H4 (cell line): ENCODE results near the gene SPRYD4. TPM values are rescaled to one million over a fixed set of nuclear protein-coding genes. Genes with fewer than 3 reads are reported as not detected.

Source experiments
- DNase-seq: peaks from one replicate; pipeline ENCODE4 v3.0.0-alpha.2; 2015; ENCODE audit warnings: low spot score
- total RNA-seq: library from RNA; depleted of rRNA; stranded (reverse); fragments of >200 nt; shearing (Covaris generic); gene quantifications from 2 replicates; pipeline ENCODE4 v1.2.3, GENCODE V29; 2014; rRNA removed

SPRYD4 gene
- total RNA-seq, 1 experiment from 2014 or later = 1.6 TPM

- no peak for DNase-seq
Observed at GRCh38 chr12:56521209-56521589, 52.8 kb downstream of the SPRYD4 start.

- DNase-seq = peak; percentile 95
Observed at GRCh38 chr12:56521590-56522371, 53.4 kb downstream of the SPRYD4 start, which contains the start of gene RBMS2. Gene RBMS2 (plus strand): TSS chr12:56521820. CDS start chr12:56522024, 204 bp downstream.

DNA sequence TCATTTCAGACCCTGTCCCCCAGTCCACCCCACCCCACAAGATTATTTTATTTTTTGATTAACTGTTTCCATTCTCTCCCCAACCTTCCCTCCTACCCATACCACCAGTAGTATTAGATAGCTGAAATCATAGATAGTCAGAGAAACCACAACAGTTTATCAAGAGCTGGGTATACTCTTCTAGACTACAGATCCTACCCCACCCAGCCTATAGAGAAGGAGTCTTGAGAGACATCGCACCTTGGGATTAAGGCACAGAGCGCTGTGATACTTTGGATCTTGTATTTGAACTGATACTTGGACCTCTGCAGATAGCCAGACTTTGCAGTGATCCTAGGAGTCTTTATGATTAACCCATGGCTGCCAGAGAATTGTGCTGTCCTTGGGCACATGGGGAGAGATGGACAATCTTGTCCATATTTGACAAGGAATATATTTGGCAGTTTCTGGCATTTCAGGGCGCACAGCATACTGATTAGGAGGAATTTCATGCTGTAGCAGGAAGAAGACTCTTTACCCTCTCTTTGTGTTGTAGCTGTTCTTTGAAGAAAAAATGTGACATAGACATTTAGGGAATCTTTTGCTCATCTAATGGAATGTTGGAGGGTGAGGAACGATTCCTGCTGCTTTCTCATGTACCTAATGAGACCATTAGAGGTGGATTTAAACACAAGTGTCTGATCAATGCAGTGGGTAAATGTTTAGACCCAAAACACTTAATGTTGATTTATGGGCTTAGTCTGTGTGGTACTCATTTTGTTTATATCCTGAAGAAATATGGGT, 54.2 kb downstream of the SPRYD4 start:
- DNase-seq = no peak

- no peak for DNase-seq
Observed at GRCh38 chr12:56528846-56529245, 60.5 kb downstream of the SPRYD4 start.

Other genes starting within 250 kb of the SPRYD4 start
- 55.1 and 62.8 TPM in 2 replicates for gene RNF41, start 246.7 kb upstream of the SPRYD4 start, total RNA-seq
- 65.8 and 87.5 TPM in 2 replicates for gene NABP2, start 244.2 kb upstream of the SPRYD4 start, total RNA-seq
- not detected in 2 replicates for gene SLC39A5, start 238.5 kb upstream of the SPRYD4 start, total RNA-seq
- gene ANKRD52, start 210.2 kb upstream of the SPRYD4 start, total RNA-seq = 13.4 and 15.4 TPM in 2 replicates
- 4.5 and 8.1 TPM in 2 replicates for gene COQ10A, start 201.6 kb upstream of the SPRYD4 start, total RNA-seq
- 122 and 155 TPM in 2 replicates for gene CS, start 168.2 kb upstream of the SPRYD4 start, total RNA-seq
- 142 and 167 TPM in 2 replicates for gene CNPY2, start 152.6 kb upstream of the SPRYD4 start, total RNA-seq
- 11.8 and 16.4 TPM in 2 replicates for gene PAN2, start 134.6 kb upstream of the SPRYD4 start, total RNA-seq
- gene IL23A, start 129.7 kb upstream of the SPRYD4 start, total RNA-seq = 0.23 TPM in 1 of 2 replicates, not detected in the other
- 125 and 159 TPM in 2 replicates for gene STAT2, start 108.5 kb upstream of the SPRYD4 start, total RNA-seq
- not detected in 2 replicates for gene APOF, start 105.7 kb upstream of the SPRYD4 start, total RNA-seq
- gene TIMELESS, start 19.2 kb upstream of the SPRYD4 start, total RNA-seq = 9.8 and 12.7 TPM in 2 replicates
- 0.17 TPM in 1 of 2 replicates, not detected in the other for gene MIP, start 13.9 kb upstream of the SPRYD4 start, total RNA-seq
- not detected in 2 replicates for gene GLS2, start 19.6 kb downstream of the SPRYD4 start, total RNA-seq
- gene RBMS2, start 53.2 kb downstream of the SPRYD4 start, total RNA-seq = 6.8 and 11.6 TPM in 2 replicates
- 22.2 and 28.4 TPM in 2 replicates for gene BAZ2A, start 161.7 kb downstream of the SPRYD4 start, total RNA-seq
- gene ATP5F1B, start 177.4 kb downstream of the SPRYD4 start, total RNA-seq = 765 and 888 TPM in 2 replicates
- gene PTGES3, start 219.7 kb downstream of the SPRYD4 start, total RNA-seq = 139 and 202 TPM in 2 replicates